SK-N-DZ (cell line): ENCODE results near the gene SUCO.

Source experiments
- DNase-seq: peaks from one replicate; pipeline ENCODE4 v3.0.0-alpha.2; 2015; ENCODE audit warnings: low spot score

SUCO gene

DNA sequence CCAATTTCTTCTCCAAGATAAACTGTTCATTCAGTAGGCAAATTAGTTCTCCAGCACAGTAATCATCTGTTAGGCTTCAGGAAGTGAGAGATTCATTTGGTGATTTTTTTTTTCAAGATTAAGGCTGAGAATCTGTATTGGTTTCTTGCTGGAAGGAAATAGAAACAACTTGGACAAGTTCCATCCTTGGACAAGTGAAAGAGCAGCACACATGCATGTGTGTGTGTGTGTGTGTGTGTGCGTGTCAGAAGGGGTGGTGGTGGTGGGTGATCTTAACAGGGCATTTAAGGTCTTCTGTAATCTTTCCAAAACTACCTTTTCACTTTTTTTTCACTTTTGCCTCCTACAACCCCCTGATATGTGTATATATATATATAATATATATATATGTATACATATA, 15.9 kb upstream of the SUCO start:
- DNase-seq: no peak

DNA sequence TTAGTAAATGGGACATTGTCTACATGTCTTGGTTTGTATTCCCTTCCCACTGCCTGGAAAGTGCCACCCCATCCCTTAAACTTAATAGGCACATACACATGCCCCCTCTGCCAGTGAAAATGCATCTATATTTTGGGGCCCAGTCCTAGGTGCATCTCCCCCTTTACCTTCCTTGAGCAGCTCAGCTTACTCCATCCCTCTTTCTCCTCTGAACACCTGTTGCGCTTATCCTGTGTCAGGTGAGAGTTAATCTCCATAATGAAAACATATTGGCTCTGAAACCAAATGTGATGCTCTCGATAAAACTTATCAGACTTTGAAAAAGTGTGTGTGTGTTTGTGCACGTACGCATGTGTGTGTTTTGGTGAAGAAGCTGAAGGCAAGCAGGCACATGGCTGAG, 15.4 kb upstream of the SUCO start:
- DNase-seq: no peak

DNA sequence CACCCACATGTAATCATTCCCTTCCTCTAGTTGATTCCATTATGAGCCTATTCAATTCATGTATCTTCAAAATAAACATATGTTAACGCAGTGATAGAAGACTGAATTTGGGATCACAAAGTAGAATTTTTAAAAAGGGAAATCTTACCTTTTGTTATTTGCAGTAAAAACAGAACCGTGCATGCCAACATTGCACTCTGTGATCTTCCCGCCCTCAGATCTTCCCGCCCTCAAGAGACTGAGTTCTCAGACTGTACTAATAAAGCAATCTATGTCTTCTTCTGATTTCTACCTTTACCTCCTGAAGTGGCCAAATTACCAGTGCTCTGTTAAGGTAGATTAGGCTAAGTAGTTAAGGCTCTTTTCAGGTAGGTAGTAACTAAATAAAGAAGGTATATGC, 3.6 kb upstream of the SUCO start:
- DNase-seq: no peak

DNA sequence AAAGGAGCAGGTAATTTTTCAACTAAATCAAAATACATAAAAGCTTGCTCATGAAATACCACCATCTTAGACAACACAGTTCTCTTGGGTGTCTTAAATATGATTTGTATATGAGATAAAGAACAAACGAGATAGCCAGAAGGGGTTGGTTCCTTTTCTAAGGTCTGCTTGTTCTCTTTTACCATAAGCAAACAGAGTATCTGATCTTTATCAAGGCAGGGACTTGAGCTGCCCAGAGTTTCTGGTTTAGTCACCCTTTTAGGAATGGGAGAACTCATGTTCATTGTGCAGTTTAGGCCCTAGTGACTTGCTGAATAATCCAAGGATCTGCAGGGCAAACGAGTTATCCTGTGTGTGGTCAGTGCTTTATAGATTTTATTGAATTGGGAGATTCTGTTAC, 3.0 kb upstream of the SUCO start:
- no peak for DNase-seq

DNA sequence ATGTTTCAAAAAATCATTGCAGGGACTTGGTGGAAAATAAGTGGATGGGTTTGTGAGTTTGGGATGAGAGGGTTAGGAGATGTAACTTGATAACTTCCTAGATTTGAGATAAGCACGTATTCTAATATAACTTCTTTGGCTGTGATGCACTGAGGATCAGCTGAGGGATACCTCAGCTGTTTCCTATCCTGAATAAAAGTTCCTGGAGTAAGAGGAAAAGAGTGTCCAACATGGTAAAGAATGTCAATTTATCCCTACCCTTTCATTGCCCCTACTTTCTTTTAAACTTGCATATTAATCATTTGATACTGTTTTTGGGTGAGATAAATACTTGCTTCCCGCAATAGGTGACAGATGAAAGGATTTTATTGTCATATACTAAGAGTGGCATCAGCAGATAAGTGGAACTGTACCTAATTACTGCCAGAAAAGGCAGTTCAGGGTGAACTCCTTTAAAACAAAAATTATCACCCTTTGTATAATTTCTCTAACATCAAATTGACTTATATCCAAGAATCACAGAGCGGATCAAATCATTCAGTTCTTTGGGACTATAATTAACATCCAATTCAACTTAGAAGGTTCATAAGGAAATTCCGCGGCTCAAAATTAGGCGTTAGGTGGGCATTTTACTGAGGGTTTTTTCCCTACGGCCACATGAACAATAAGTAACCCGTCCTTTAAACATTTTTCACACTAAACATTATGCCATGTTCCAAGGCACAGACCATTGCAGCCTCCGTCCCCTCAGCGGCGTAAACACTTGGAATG, 1.4 kb upstream of the SUCO start:
- DNase-seq: no peak

DNA sequence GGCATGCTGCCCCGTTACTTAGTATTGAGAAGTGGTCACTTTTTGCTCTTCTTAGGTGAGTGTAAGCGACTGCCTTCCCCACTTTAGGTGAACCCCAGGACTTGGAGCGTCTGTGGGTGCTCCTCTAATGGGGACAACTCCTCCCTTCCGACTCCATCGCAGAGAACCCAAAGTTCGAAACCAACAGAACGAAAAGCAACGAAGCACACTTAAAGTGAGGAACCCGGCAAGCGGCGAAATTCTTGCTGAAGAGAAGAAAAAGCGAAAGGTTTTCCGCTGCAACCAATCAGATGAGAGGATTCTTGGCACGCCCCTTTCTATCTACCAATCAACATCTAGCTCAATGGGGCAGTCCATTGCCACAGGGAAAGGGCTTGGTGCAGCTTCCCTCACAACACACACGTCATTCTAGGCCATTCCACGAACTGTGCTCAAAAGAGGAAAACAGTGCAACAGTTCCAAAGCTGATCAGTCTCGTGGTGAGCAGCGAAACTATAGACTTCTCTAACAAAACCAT, 709 bp upstream of the SUCO start:
- DNase-seq: peak; percentile 97

DNA sequence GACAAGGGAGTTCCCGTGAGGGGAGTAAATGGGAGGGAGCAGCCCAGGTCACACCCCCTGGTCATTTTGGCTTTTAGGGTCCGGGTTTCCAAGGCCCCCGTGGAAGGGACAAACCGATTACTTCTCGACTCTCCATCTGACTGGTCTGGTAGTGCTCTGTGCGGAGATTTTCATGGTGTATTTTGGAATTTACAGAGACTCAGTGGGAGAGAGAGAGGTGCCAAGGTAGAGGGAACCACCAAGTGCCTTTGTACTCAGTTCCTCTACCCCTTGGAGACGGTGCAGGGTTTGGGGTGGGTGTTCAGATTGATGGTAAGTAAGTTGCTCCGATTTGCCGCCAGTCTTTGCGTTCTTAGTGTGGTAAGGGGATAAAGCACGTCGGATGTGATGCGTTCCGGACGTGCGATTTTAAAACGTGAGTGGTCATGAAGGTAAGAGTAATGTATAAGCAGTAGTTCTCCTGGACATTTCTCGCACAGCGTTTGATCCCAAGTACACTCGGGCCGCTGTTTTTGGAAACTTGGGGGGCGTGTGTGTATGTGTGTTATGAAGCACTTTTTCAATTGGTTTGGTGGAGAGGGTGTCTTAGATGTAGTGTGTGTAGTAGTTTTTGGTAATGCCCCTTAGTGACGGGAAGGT, 682 bp downstream of the SUCO start:
- DNase-seq: peak; percentile 39

DNA sequence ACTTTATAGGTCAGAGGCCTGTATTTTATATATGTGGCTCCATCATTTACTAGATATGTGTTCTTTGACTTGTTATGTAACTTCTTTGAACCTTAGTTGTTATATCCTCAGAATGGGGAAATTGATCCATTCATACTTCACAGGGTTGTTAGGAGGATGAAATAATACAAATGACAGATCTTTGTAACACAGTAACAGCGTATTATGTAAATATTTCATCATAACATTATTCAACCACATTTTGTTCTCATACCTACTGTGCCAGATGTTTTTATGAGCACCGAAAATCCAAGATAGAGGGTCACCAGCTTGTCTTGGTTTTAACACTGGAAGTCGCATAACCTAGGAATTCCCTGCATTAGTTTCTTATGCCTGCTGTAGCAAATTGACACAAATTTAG, 3.3 kb downstream of the SUCO start:
- DNase-seq: no peak

DNA sequence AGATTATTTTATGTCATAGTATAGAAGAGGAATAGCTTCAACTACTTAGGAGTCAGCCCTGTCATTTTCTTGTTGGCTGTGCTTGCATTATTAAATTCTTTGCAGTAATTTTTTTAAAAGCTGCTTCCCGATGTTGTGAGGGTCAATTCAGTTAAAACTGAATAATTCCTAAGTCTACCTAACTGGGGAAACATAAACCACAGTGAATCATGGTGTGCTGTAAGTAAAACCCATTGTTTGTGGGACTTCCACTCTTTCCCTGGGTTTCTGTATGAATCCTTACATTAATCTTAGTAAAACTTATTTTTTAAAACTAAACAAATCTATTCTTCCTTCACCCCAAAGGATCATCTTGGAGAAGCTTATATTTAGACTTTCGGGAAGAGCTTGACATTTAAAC, 4.4 kb downstream of the SUCO start:
- DNase-seq: no peak

DNA sequence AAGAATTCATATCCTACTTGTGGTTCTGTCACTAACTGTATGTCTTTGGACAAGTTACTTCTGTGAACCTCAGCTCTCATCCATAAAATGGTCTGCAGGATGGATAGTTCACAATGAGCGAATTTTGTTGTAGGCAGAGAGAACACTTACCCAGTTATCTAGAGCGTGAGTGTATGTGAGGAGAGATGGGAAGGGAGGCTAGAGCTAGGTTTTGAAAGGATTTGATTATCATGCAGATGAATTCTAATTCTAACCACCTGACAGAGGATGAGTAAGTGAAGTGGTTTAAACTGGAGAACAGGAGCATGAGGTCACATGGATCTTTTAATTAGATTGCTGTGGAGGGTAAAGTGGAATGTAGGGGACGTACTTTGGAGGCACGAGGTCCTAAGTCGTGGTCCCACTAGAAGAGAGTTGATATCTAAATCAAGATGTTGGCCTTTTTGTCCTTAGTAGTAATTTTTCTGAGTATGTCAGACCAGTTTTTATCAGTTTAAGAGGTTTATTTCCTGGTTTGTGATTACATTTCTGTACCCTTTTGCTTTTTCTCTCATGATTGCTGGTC, 5.0 kb downstream of the SUCO start:
- DNase-seq: peak; percentile 10

DNA sequence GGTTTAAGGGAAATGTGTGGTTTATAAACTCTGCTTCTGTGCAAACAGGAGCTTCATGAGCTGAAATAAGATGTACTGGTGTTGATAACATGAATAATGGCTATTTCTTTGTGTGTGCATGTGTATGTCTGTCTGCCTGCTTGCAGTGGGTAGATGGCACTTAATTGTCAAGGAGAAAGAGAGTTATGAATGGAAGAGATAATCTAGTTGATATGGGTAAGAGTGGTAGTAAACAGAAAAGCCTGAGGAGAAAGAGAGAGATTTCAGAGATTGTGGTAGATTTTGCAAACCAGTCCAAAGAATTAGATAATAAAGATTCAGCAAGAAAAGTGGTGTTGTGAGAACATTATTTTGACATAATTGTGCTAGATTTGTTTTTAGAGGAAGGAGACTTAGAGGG, 7.7 kb downstream of the SUCO start:
- DNase-seq: peak; percentile 20

DNA sequence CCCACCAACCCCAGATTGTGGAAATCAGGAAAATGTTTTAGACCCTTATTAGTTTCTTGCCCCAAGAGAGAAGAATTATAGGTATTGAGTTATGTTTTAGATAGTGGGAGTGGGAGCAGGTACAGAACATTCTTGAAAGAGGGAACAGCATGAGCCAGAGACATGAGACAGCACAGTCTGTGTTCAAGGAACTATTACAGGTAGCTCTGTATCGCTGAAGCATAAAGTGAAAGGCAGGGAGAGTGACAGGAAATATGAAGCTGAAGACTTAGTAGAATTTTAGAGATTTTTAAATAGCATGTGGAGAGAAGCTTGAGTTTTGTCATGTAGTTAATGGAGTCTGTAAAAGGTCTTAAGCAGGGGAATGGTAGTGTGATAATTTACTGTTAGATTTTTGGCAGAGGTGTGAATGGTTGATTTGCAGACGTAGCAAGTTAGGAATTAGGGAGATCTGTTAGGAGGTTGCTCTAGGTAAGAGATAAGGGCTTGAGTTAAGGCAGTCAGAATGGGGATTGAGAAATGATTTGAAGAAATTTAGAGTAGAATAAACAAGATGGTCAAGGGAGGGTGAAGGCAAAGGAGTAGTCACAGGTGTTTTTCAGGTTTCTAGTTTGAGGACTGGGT, 11.6 kb downstream of the SUCO start:
- DNase-seq: no peak

DNA sequence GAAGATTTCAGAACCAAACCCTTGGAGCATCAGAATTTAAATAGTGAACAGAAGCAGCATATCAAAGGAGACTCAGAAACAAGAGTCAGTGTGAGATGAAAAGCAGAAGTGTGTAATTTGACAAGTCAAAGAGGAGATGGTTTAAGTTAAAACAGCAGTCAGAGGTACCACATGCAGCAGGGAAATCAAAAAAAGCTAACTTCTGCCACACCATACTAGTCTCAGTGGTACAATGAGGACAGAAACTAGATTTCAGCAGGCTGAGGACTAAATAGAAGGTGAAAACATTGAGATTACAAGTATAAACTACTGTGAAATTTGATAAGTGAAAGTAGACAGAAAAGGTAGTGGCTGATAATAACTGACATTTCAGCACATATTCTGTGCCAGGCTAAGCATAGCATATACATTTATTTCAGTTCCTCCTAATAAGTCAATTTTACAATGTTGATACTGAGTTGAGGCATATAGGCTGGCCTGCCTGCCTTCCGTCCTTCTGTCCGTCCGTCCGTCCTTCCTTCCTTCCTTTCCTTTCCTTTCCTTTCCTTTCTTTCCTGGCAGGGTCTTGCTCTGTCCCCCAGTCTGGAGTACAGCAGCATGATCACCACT, 12.6 kb downstream of the SUCO start:
- no peak for DNase-seq

DNA sequence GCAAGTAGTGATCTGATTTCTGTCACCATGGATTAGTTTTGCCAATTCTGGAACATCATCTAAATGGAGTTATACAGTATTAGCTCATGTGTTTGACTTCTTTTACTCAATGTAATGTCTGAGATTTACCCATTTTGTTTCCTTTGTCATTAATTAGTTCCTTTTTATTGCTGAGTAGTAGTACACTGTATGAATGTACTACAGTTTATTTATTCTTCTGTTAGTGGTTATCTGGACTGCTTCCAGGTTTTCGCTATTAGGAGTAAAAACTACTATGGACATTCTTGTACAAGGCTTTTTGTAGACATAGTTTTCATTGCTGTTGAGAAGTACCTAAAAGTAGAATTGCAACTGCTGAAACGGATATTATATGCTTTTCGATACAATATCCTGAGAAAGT, 14.1 kb downstream of the SUCO start:
- no peak for DNase-seq

DNA sequence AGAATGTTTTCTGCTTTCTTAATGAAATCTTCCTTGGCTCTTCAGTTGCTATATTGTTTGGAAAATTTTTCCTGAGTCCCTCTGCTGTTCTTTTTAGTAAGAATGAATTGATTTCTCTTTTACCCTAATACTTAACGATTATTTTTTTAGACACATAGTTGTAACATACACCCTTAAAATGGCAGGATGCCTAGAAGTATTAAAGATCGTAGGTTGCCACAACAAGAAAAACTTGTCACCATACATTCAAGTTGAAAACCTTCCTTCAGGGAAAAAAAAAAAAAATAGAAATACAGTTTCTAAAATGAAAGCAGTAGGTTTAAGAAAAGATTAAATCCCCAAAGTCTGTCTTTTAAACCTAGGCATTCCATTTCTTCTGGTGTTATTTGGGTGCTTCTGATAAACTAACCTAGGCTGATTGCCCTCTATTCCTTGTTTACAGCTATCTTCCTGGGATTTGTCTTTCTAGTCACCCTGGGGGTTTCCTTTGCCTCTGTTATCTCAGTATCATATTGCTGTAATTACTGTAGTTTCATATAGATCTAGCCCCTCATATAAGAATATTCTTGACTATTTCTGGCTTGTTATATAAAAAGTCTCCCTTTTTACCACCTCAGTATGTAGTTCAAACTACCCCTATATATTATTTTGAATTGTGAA, 16.8 kb downstream of the SUCO start:
- DNase-seq: no peak

DNA sequence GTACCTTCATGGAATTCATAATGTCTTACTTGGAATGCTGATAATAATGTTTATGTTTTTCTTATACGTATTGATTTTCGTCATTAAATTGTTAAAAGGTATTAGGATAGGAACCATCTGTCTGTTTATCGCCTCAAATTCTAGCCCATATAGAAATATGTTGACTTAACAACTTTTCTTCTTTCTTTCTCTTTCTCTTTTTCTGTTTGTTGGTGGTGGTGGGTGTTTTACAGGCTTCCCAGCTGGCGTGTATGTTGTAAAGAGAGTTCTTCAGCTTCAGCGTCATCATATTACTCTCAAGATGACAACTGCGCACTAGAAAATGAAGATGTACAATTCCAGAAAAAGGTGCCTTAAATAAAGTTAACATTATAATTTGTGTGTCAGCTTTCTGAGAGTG, 18.3 kb downstream of the SUCO start:
- DNase-seq: no peak

DNA sequence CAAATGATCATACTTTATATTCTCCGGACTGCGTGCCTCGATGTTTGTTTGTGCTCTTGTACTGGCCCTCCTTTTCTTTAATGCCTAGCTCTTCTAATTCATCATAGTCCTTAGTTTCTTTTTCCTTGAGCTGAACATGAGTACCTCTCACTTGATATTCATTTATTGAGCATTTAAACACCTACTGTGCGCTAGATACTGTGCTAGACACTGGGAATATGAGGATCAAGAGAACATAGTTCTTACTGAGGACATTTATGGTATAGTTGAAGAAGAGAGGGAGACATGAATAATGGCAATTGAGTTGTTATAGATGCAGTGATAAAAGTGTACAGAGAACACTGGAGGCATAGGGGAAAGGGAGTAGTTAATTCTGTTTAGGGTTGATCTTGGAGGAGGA, 22.0 kb downstream of the SUCO start:
- DNase-seq: no peak

DNA sequence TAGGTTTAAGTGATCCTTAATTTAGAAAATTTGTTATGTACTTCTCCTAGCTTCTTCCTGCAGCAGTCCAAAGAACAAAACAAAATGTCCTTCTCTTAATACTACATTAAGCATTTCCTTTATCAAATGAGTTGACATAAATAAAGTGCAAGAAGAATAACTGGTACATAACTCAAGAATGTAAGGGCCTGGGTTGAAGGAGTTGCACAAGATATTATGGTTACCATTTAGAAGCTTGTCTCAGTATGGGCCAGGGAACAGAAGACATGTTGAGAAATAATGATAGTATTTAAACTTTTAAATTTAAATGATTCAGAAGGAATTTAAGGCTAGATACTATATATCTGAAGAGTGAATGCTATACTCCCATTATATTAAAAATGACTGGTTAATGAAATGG, 23.5 kb downstream of the SUCO start:
- DNase-seq: no peak

DNA sequence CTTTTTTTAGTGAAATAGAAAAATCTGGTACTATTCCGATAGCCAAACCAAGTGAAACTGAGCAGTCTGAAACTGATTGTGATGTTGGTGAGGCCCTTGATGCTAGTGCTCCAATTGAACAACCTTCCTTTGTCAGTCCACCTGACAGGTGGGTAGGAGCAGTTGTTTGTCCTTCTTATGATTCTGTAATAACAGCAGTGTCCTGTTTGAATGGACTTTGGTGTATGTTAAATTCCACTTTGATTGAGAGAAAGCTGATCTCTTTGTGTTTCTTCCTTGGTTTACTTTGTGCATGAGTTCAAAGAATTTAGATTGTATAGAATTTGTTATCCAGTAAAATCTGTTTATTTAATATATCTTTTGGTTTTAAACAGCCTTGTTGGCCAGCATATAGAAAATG, 24.3 kb downstream of the SUCO start:
- DNase-seq: no peak

DNA sequence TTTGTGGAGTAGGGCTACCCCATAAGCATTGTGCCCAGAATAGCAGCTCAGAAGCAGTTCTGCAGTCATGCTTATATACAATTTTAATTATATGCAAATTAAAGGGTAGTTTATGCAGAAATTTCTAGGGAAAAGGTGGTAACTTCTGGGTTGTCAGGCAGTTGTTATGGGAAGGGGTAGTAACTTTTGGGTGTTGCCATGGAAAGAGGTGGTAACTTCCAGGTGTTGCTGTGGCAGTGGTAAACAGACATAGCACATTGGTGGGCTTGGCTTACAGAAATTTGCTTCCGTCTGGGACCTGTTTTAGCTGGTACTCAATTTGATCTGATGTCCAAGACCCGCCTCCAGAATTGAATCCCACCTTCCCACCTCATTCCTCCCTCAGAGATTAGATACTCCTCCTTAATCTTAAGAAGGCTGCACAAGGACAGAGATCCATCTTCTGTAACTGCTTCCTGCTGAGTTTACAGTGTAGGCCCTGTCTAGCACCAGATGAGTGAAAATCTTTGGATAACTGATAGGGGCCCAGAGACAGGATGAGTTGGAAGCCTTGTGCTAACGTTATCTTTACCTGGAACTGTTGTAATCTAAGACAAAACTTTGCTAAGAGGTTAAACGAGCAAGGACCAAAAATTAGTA, 26.7 kb downstream of the SUCO start:
- no peak for DNase-seq

DNA sequence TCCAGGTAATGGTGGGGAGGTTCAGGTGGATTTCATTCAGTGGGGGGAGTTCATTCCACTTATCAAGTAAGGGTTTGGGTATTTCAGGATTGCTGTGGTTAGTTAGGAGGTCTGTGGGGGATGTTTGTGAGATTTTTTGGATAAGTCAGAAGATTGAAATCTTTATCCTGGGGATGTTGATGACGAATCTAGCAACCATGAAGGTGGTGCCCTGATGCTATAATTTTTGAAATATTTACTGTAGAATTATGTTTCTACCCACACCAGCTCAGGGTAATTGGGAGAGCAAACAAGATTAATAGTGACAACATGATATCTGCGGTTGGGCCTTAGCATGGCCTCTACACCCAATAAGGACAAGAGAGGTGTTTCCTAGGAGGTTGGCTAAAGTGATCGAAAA, 28.3 kb downstream of the SUCO start:
- DNase-seq: no peak
